HEK293 (cell line): ENCODE data around the gene LMTK3.

Experiments used
- KLF10 ChIP-seq: fragments of 450-650 bp; IDR thresholded peaks from 2 replicates; pipeline ENCODE4 v1.5.1; 2018; ENCODE audit warnings: missing biosample characterization, mild to moderate bottlenecking, missing genetic modification characterization
- KLF16 ChIP-seq: fragments of 450-650 bp; formaldehyde crosslinking; IDR thresholded peaks from 2 replicates; pipeline ENCODE4 v1.5.1; 2017; ENCODE audit warnings: missing biosample characterization, missing genetic modification characterization
- KLF8 ChIP-seq: fragments of 450-650 bp; formaldehyde crosslinking; IDR thresholded peaks from 2 replicates; pipeline ENCODE4 v1.5.1; 2016; ENCODE audit warnings: missing biosample characterization, missing genetic modification characterization
- PRDM2 ChIP-seq: fragments of 450-650 bp; formaldehyde crosslinking; IDR thresholded peaks from 2 replicates; pipeline ENCODE4 v1.5.1; 2016; ENCODE audit warnings: missing biosample characterization, missing genetic modification characterization, borderline replicate concordance
- SCRT2 ChIP-seq: fragments of 450-650 bp; formaldehyde crosslinking; IDR thresholded peaks from 2 replicates; pipeline ENCODE4 v1.5.1; 2016; ENCODE audit warnings: missing biosample characterization, missing genetic modification characterization
- ZFHX2 ChIP-seq: fragments of 450-650 bp; formaldehyde crosslinking; conservative IDR thresholded peaks from 2 replicates; pipeline ENCODE4 v1.5.1; 2016; ENCODE audit warnings: missing biosample characterization, missing genetic modification characterization
- ZFP37 ChIP-seq: fragments of 450-650 bp; formaldehyde crosslinking; IDR thresholded peaks from 2 replicates; pipeline ENCODE4 v1.5.1; 2016; ENCODE audit warnings: missing biosample characterization, missing genetic modification characterization
- ZFP69B ChIP-seq: fragments of 450-650 bp; formaldehyde crosslinking; IDR thresholded peaks from 2 replicates; pipeline ENCODE4 v1.5.1; 2016; ENCODE audit warnings: missing biosample characterization, missing genetic modification characterization
- ZNF335 ChIP-seq: fragments of 450-650 bp; formaldehyde crosslinking; conservative IDR thresholded peaks from 2 replicates; pipeline ENCODE4 v1.5.1; 2016; ENCODE audit warnings: missing biosample characterization, missing genetic modification characterization
- ZNF366 ChIP-seq: fragments of 450-650 bp; formaldehyde crosslinking; conservative IDR thresholded peaks from 2 replicates; pipeline ENCODE4 v1.5.1; 2016; ENCODE audit warnings: missing biosample characterization, missing genetic modification characterization
- ZNF37A ChIP-seq: fragments of 450-650 bp; IDR thresholded peaks from 2 replicates; pipeline ENCODE4 v1.5.1; 2018; ENCODE audit warnings: missing biosample characterization, missing genetic modification characterization
- ZNF398 ChIP-seq: fragments of 450-650 bp; formaldehyde crosslinking; IDR thresholded peaks from 2 replicates; pipeline ENCODE4 v1.5.1; 2017; ENCODE audit warnings: missing biosample characterization, missing genetic modification characterization
- ZNF449 ChIP-seq: fragments of 450-650 bp; formaldehyde crosslinking; IDR thresholded peaks from 2 replicates; pipeline ENCODE4 v1.5.1; 2017; ENCODE audit warnings: missing biosample characterization, mild to moderate bottlenecking, missing genetic modification characterization, moderate library complexity
- ZNF518A ChIP-seq: fragments of 450-650 bp; formaldehyde crosslinking; conservative IDR thresholded peaks from 2 replicates; pipeline ENCODE4 v1.5.1; 2016; ENCODE audit warnings: low read depth, missing biosample characterization, missing genetic modification characterization
- ZNF561 ChIP-seq: fragments of 450-650 bp; IDR thresholded peaks from 2 replicates; pipeline ENCODE4 v1.5.1; 2018; ENCODE audit warnings: missing biosample characterization, missing genetic modification characterization, borderline replicate concordance
- ZNF571 ChIP-seq: fragments of 450-650 bp; formaldehyde crosslinking; IDR thresholded peaks from 2 replicates; pipeline ENCODE4 v1.5.0; 2017; ENCODE audit warnings: missing biosample characterization, missing genetic modification characterization
- TF ChIP-seq, protein P1 (sequence below): fragments of 450-650 bp; formaldehyde crosslinking; IDR thresholded peaks from 2 replicates; pipeline ENCODE4 v1.5.1; 2016; ENCODE audit warnings: missing biosample characterization, missing genetic modification characterization
- TF ChIP-seq, protein P2 (sequence below): fragments of 450-650 bp; formaldehyde crosslinking; IDR thresholded peaks from 2 replicates; pipeline ENCODE4 v1.5.1; 2016; ENCODE audit warnings: missing biosample characterization, missing genetic modification characterization, borderline replicate concordance

Gene LMTK3

DNA sequence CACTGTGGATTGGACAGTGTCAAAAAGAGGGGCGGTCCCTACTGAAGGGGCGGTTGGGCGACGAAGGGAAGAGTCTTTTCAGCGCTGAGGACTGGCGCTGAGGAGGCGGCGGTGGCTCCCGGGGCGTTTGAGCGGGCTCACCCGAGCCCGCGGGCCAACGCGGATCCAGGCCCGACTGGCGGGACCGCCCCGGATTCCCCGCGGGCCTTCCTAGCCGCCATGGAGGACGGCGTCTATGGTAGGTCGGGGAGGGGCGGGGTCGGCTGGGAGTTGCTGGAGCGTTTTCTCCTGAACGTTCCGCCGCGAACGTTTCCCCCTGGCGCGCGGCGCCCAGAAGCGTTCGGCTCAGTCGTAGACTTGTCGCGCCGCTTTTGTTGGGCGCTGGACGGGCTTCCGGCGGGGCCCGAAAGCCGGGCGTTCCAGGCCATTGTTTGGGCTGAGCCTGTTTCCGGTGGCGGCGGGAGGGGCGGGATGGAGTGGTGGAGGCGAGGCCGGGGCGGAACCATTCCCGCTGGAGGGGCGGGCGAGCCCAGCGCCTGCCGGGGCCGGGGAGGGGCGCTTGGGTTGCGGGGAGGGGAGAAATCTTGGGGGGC lies 42.2 kb downstream of the LMTK3 start, which contains the start of gene CYTH2 (continued):
- TF ChIP-seq PRDM2 (tag by site-specific recombination) = no peak
- TF ChIP-seq ZNF366 (tag by site-specific recombination) = no peak
- TF ChIP-seq ZNF335 (tag by site-specific recombination) = peak; percentile 87
- TF ChIP-seq ZNF518A (tag by site-specific recombination) = 0 out of 2 replicates have a peak, but pooled peaks have one; percentile 18
- TF ChIP-seq ZNF571 (tag by site-specific recombination) = no peak
- TF ChIP-seq, protein P1, sequence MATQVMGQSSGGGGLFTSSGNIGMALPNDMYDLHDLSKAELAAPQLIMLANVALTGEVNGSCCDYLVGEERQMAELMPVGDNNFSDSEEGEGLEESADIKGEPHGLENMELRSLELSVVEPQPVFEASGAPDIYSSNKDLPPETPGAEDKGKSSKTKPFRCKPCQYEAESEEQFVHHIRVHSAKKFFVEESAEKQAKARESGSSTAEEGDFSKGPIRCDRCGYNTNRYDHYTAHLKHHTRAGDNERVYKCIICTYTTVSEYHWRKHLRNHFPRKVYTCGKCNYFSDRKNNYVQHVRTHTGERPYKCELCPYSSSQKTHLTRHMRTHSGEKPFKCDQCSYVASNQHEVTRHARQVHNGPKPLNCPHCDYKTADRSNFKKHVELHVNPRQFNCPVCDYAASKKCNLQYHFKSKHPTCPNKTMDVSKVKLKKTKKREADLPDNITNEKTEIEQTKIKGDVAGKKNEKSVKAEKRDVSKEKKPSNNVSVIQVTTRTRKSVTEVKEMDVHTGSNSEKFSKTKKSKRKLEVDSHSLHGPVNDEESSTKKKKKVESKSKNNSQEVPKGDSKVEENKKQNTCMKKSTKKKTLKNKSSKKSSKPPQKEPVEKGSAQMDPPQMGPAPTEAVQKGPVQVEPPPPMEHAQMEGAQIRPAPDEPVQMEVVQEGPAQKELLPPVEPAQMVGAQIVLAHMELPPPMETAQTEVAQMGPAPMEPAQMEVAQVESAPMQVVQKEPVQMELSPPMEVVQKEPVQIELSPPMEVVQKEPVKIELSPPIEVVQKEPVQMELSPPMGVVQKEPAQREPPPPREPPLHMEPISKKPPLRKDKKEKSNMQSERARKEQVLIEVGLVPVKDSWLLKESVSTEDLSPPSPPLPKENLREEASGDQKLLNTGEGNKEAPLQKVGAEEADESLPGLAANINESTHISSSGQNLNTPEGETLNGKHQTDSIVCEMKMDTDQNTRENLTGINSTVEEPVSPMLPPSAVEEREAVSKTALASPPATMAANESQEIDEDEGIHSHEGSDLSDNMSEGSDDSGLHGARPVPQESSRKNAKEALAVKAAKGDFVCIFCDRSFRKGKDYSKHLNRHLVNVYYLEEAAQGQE (tag by site-specific recombination) = 0 out of 2 replicates have a peak, but pooled peaks have one; percentile 35
- TF ChIP-seq KLF16 (tag by site-specific recombination) = peak; percentile 81
- peak; percentile 94 for TF ChIP-seq ZNF561 (tag by site-specific recombination)
- TF ChIP-seq ZNF398 (tag by site-specific recombination) = peak; percentile 88
- TF ChIP-seq, protein P2, sequence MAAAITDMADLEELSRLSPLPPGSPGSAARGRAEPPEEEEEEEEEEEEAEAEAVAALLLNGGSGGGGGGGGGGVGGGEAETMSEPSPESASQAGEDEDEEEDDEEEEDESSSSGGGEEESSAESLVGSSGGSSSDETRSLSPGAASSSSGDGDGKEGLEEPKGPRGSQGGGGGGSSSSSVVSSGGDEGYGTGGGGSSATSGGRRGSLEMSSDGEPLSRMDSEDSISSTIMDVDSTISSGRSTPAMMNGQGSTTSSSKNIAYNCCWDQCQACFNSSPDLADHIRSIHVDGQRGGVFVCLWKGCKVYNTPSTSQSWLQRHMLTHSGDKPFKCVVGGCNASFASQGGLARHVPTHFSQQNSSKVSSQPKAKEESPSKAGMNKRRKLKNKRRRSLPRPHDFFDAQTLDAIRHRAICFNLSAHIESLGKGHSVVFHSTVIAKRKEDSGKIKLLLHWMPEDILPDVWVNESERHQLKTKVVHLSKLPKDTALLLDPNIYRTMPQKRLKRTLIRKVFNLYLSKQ (tag by site-specific recombination) = no peak
- peak; percentile 83; the same call in 1 of the 2 replicates for TF ChIP-seq ZFP37 (tag by site-specific recombination)
- peak; percentile 56; the same call in 1 of the 2 replicates for TF ChIP-seq KLF10 (tag by site-specific recombination)
- TF ChIP-seq ZNF37A (tag by site-specific recombination) = peak; percentile 66; the same call in 1 of the 2 replicates
- TF ChIP-seq SCRT2 (tag by site-specific recombination) = 0 out of 2 replicates have a peak, but pooled peaks have one; percentile 21
- TF ChIP-seq ZFHX2 (tag by site-specific recombination) = 0 out of 2 replicates have a peak, but pooled peaks have one; percentile 6
- TF ChIP-seq ZFP69B (tag by site-specific recombination) = peak; percentile 64
- peak; percentile 73 for TF ChIP-seq KLF8
- TF ChIP-seq ZNF449 = peak; percentile 97
